ENCODE results near the gene MTARC1.

MTARC1 gene

GRCh38 chr1:220807726-220808125 is 21.0 kb downstream of the MTARC1 start:
- no peak for DNase-seq

- DNase-seq, result no peak
Measured at GRCh38 chr1:220808345-220809186, 21.9 kb downstream of the MTARC1 start.

- DNase-seq, result no peak
Measured at GRCh38 chr1:220809187-220809550, 22.5 kb downstream of the MTARC1 start.

- DNase-seq, result no peak
Measured at GRCh38 chr1:220809704-220810103, 23.0 kb downstream of the MTARC1 start.

- peak; percentile 83 for DNase-seq
Measured at GRCh38 chr1:220810179-220810653, 23.5 kb downstream of the MTARC1 start.

GRCh38 chr1:220810963-220811362 is 24.2 kb downstream of the MTARC1 start:
- no peak for DNase-seq

- DNase-seq, result no peak
Measured at GRCh38 chr1:220811695-220812094, 25.0 kb downstream of the MTARC1 start.

GRCh38 chr1:220812308-220812707 is 25.6 kb downstream of the MTARC1 start:
- no peak for DNase-seq

- no peak for DNase-seq
Measured at GRCh38 chr1:220813013-220813412, 26.3 kb downstream of the MTARC1 start.

- DNase-seq, result no peak
Measured at GRCh38 chr1:220815409-220815808, 28.7 kb downstream of the MTARC1 start.

- DNase-seq, result no peak
Measured at GRCh38 chr1:220817907-220818306, 31.2 kb downstream of the MTARC1 start.

- DNase-seq, result no peak
Measured at GRCh38 chr1:220818421-220819173, 31.9 kb downstream of the MTARC1 start.

- no peak for DNase-seq
Measured at GRCh38 chr1:220819467-220820026, 32.8 kb downstream of the MTARC1 start.

- DNase-seq, result no peak
Measured at GRCh38 chr1:220824031-220824989, 37.6 kb downstream of the MTARC1 start.

GRCh38 chr1:220825819-220826551 is 39.3 kb downstream of the MTARC1 start:
- no peak for DNase-seq

- DNase-seq, result no peak
Measured at GRCh38 chr1:220826729-220827128, 40.0 kb downstream of the MTARC1 start.

- DNase-seq, result no peak
Measured at GRCh38 chr1:220827445-220828178, 40.9 kb downstream of the MTARC1 start.

- DNase-seq, result no peak
Measured at GRCh38 chr1:220828179-220828490, 41.4 kb downstream of the MTARC1 start.

GRCh38 chr1:220828950-220829586 is 42.4 kb downstream of the MTARC1 start:
- DNase-seq, result no peak

- no peak for DNase-seq
Measured at GRCh38 chr1:220833436-220833835, 46.7 kb downstream of the MTARC1 start.

All from right forelimb (tissue), 1 donor.